PFSK-1 (cell line): ENCODE results near the gene PNMT.

Experiments used
- FOXP2 ChIP-seq: optimal IDR thresholded peaks from 2 replicates; pipeline ENCODE3; 2011; ENCODE audit warnings: borderline replicate concordance, control low read depth, inconsistent platforms; ENCODE audit not compliant: insufficient read depth; ENCODE audit errors: extremely low read length, extremely low read depth
- POLR2AphosphoS5 ChIP-seq: IDR thresholded peaks from 2 replicates; pipeline ENCODE4 v1.6.1; 2012; ENCODE audit warnings: low read depth, mild to moderate bottlenecking, control low read depth, low read length, moderate library complexity
- REST ChIP-seq, 2 experiments: IDR thresholded peaks; 2 replicates each; pipeline versions ENCODE4 v1.6.1 to v1.8.0; 2011 to 2012; ENCODE audit warnings: low read depth in 2 of 2, low read length in 2 of 2, control low read depth in 1 of 2, inconsistent platforms in 1 of 2, mild to moderate bottlenecking in 1 of 2, moderate library complexity in 1 of 2; ENCODE audit not compliant: insufficient read depth in 1 of 2
- SIN3A ChIP-seq: IDR thresholded peaks from 2 replicates; pipeline ENCODE4 v1.6.1; 2012; ENCODE audit warnings: mild to moderate bottlenecking, low read length, moderate library complexity, borderline replicate concordance; ENCODE audit not compliant: insufficient read depth

GRCh38 chr17:39636587-39636926, 31.7 kb upstream of the PNMT start:
- TF ChIP-seq SIN3A (no peak), POLR2AphosphoS5 (no peak), REST (IDR thresholded peaks at IDR 0.05; ENCODE audit: insufficient read depth in 1 of 2, low read depth in 2 of 2, low read length in 2 of 2) (no peak), FOXP2 (no peak)
